UCSD-AML1 (cell line): Measurements from ENCODE around the gene RB1.
"Not testable (repeated sequence)": the region's sequence is repeated elsewhere in the genome, so short reads cannot be mapped to it uniquely, and the experiment has no call there.

ENCODE experiments used
- DNase-seq: peaks from one replicate; lab custom pipeline; 2025; ENCODE audit not compliant: unreplicated experiment; lab: John Stamatoyannopoulos, UW

The RB1 gene

DNA sequence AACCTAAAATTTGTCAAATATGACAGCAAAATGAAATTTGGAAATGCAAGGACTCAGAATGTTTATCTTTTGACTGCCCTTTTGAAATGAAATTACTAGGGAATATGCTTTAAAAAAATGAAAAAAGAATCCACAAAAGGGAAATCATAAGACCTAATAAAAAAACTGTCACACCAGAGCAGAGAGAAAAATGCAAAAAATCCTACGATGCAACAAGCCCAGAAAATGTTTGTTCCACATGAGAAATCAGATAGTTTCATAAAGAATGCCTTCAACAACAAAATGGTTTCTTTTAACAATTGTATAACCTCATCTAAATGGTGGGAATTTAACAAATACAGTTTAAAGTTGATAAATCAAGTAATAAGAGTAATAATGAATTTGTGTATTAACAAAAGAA is 101.4 kb downstream of the RB1 start:
- no peak for DNase-seq

DNA sequence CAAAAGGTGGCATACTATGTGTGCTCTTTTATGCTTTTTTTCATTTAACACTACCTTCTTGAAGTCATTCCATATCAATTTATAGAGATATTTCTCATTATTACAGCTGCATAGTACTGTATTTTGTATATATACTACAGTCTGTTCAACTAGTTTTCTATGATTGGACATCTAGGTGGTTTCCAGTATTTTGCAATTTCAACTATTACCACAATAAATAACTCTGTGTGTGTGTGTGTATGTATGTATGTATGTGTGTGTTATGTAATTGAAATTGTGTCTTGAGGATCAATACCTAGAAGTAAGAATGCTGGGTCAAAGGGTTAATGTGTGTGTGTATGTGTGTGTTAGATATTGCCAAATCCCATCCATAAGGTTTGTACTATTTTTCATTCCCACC is 102.3 kb downstream of the RB1 start:
- no peak for DNase-seq

- DNase-seq, result no peak
Observed at GRCh38 chr13:48410199-48410598, 106.6 kb downstream of the RB1 start.

GRCh38 chr13:48411147-48411794 is 107.7 kb downstream of the RB1 start:
- DNase-seq, result no peak

DNA sequence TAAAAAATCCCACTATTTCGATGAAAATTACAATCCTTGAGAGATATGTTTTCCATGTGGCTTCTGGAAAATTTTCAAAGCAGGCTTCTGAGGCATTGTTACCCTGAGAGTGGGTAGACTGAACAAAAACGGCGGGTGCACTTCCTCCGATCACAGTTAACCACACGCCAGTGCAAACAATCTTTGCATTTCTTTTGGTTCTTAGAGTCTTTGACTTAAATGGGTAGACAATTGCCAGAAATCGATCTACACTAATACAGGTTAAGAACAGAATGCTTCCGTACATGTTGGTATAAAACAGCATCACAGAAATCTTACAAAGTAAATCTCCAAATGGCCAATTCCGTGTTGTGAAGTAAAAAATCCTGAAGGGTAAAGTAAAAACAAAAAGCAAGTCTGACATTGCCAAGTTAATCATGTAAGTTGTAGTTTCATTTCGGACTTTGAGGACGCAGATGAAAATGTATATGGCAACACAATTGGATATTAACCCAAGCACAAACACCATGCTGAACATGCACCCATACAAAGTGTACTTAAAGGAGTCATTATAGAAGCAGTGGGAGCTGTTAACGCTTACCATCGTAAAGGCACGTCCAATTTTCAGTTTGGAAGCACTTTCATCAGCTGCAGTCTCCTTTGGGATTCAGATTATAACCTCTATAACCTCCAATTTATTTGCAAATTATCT is 108.4 kb downstream of the RB1 start:
- no peak for DNase-seq

DNA sequence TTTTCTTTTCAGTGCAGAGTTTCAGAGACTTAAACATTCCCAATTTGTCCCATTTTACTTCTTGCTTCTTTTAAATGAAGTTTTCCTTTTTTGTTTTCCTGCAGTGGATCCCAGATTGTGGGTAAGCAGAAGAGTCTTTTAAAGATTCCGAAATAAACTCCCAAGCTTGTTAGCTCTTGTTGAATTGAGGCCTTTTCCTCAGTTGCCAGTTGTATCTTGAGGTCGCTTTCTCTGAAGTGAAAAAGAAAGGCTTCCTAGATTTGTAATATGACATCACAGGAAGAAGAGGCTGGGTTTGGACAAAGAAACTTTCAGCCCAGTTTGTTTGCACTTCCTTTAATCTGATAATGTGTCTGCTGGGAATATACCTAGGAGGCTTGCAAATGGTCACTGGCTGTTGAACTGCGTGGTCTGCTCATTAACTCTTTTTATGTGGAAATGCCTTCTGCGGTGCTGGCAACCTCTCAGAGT is 109.4 kb downstream of the RB1 start, which contains the start of gene LPAR6:
TSS of gene LPAR6 (minus strand) at position 233 of the 471 bp plus-strand sequence. CDS start 690 bp downstream, outside the sequence.
- DNase-seq, result no peak

- no peak for DNase-seq
Observed at GRCh38 chr13:48414501-48414900, 111.0 kb downstream of the RB1 start.

- no peak for DNase-seq
Observed at GRCh38 chr13:48415516-48415915, 112.0 kb downstream of the RB1 start.

GRCh38 chr13:48422003-48422402 is 118.5 kb downstream of the RB1 start:
- not testable (repeated sequence) for DNase-seq

GRCh38 chr13:48424212-48424611 is 120.7 kb downstream of the RB1 start:
- DNase-seq, result no peak

GRCh38 chr13:48426052-48426451 is 122.5 kb downstream of the RB1 start:
- DNase-seq, result no peak

DNA sequence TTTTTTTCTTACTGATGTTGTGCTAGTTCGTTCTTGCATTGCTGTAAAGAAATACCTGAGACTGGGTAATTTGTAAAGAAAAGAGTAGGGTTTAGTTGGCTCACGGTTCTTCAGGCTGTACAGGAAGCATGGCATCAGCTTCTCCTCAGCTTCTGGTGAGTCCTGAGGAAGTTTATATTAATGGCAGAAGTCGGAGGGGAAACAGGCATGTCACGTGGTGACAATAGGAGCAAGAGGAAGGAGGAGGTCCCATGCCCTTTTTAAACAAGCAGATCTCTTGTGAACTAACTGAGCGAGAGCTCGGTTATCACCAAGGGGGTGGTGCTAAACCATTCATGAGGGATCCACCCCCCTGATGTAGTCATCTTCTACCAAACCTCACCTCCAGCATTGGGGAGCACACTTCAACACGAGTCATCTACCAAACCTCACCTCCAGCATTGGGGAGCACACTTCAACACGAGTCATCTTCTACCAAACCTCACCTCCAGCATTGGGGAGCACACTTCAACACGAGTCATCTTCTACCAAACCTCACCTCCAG is 123.3 kb downstream of the RB1 start:
- not testable (repeated sequence) for DNase-seq

DNA sequence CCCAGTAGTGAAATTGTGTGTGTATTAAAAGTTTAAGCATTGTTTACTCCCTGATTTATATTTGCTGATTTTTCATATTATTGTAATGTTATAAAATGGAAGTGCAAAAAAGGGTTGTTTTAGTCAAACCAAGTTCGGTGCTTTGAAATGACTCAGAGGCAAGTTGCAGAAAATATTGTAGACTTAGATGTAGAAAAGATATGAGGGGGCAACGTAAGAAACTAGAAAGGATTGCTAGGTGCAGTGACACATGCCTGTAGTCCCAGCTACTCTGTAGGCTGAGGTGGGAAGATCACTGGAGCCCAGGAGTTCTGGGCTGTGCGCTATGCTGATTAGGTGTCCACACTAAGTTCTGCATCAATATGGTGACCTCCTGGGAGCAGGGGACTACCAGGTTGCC is 125.5 kb downstream of the RB1 start:
- DNase-seq, result no peak

- no peak for DNase-seq
Observed at GRCh38 chr13:48429886-48430285, 126.3 kb downstream of the RB1 start.

GRCh38 chr13:48431431-48431830 is 127.9 kb downstream of the RB1 start:
- no peak for DNase-seq

- DNase-seq, result no peak
Observed at GRCh38 chr13:48431987-48432615, 128.6 kb downstream of the RB1 start.

DNA sequence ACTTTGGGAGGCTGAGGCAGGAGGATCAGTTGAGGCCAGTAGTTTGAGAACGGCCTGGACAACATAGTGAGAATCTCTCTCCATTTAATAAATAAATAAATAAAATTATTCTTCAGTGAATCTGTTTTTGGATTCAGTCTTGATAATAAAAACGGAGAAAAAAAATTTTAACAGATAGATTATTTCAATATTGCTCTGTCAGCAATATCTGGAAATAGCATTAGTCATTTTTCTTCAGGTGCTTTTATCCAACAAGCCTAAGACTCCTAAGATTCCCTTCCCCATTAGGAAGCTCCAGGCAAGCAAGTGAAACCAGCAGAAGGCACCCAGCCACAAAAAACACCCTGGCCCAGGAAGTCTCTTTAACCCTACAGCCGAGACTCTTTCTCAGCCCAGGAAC is 130.6 kb downstream of the RB1 start:
- DNase-seq, result no peak

DNA sequence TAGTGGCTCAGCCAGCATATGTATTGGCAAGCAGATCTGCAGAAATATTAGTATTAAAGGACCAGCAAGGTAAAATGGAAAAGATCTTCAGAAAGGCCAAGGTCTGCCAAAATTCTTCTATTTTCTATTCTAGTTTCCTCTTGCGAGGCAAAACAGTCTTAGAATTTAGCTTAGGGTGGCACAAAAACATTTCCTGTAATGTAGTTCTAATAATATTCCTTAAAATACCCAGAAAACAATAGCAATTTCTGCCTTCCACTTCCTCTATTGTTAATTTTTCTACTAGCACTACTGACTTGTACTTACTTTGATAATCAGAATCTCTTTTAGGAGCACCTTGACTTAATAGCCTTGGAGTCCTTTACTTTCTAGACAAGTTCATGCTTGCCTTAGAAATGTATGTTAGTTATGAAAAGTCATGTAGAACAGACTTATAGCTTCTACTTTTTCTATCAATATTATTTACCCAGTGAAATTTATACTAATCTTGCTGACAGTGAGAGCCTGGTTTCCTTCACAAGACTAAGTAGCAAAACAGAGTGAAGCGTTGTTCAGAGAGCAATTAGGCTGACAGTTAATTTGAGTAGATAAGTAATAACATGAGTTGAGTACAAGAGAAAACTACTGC is 133.2 kb downstream of the RB1 start:
- DNase-seq, result no peak

GRCh38 chr13:48437371-48437770 is 133.8 kb downstream of the RB1 start:
- no peak for DNase-seq

- DNase-seq, result no peak
Observed at GRCh38 chr13:48443442-48444208, 140.1 kb downstream of the RB1 start.

- DNase-seq, result no peak
Observed at GRCh38 chr13:48446464-48446863, 142.9 kb downstream of the RB1 start.
